NT2/D1 (cell line): ENCODE results near the gene NT5DC4.

Source experiments
- SUZ12 ChIP-seq: IDR thresholded peaks from 2 replicates; pipeline ENCODE4 v1.6.1; 2011; ENCODE audit not compliant: insufficient read length, insufficient read depth; ENCODE audit errors: extremely low read depth
- YY1 ChIP-seq: IDR thresholded peaks from 2 replicates; pipeline ENCODE4 v1.6.1; 2011; ENCODE audit not compliant: insufficient read length, insufficient read depth
- ZNF274 ChIP-seq: IDR thresholded peaks from 2 replicates; pipeline ENCODE4 v1.6.1; 2011; ENCODE audit warnings: mild to moderate bottlenecking, low read depth, low read length

DNA sequence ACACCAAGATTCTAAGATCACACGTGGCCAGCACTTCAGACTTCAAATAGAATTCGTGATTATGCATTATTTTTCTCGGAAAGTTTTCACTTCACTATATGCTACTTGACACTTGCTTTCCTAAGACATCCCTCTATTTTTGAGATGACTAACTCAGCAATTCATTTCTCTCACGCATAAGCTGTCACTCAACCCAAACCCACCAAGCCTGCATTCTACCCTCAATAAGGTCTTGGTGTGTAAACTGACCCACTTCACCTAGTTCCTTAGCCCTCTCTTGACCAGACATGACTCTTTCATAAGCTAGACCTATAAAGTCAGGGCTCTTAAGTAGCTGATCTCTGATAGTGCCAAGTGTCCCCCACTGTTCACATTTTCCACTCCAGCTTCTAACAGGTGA lies 31.8 kb downstream of the NT5DC4 start:
- TF ChIP-seq YY1 (no peak), ZNF274 (no peak), SUZ12 (no peak)
